Smooth muscle cell of bladder (primary cell): ENCODE measurements around the gene ZNF573. TPM values are rescaled to one million over a fixed set of nuclear protein-coding genes. Genes with fewer than 3 reads are reported as not detected.

Source experiments
- total RNA-seq: library from RNA; depleted of rRNA; stranded (reverse); fragments of >200 nt; gene quantifications from 2 replicates; pipeline ENCODE4 v1.2.3, GENCODE V29; 2014

The ZNF573 gene
- 4.3 and 5.5 TPM in 2 replicates for total RNA-seq

GRCh38 chr19:37779127-37780005 lies at the start of gene ZNF573:
Gene ZNF573, minus strand, starts transcription at chr19:37779586. Its CDS starts 5,857 bp downstream, at chr19:37773729.

GRCh38 chr19:37719111-37719926 lies 60.1 kb downstream of the ZNF573 start, which contains the start of gene ZNF607:
Gene ZNF607, minus strand, starts transcription at chr19:37719761. Its CDS starts 8,143 bp downstream, at chr19:37711618.

Other genes starting within 250 kb of the ZNF573 start
- gene ZNF571, start 184.8 kb downstream of the ZNF573 start, total RNA-seq, result 2.7 and 5.6 TPM in 2 replicates
- gene ZNF540, start 184.7 kb downstream of the ZNF573 start, total RNA-seq, result 0.28 and 1.2 TPM in 2 replicates
- 9.8 and 16.3 TPM in 2 replicates for gene ZFP30, start 124.1 kb downstream of the ZNF573 start, total RNA-seq
- gene ZNF607, start 59.8 kb downstream of the ZNF573 start, total RNA-seq, result 3.7 and 5.5 TPM in 2 replicates
- not detected in 2 replicates for gene WDR87, start 127.0 kb upstream of the ZNF573 start, total RNA-seq
- 6.5 and 9.4 TPM in 2 replicates for gene SIPA1L3, start 127.6 kb upstream of the ZNF573 start, total RNA-seq